Parathyroid adenoma (tissue), 2 donors: Measurements from ENCODE around the gene RAB22A.

Experiments used
- H2AFZ ChIP-seq: fragments of 300-600 bp; sonication (generic); one replicate; pipeline ENCODE4 v1.7.0; 2017; ENCODE audit warnings: antibody characterized with exemption, mild to moderate bottlenecking
- H3K27ac ChIP-seq: fragments of 300-600 bp; sonication (generic); one replicate; pipeline ENCODE4 v1.7.0; 2017
- H3K27me3 ChIP-seq: fragments of 300-600 bp; sonication (generic); one replicate; pipeline ENCODE4 v1.7.0; 2017; ENCODE audit warnings: low read length; ENCODE audit not compliant: control insufficient read depth, insufficient read depth
- H3K36me3 ChIP-seq: fragments of 300-600 bp; sonication (generic); one replicate; pipeline ENCODE4 v1.7.0; 2017; ENCODE audit warnings: low read length; ENCODE audit not compliant: control insufficient read depth, insufficient read depth
- H3K4me1 ChIP-seq: fragments of 300-600 bp; sonication (generic); one replicate; pipeline ENCODE4 v1.7.0; 2017; ENCODE audit warnings: control low read depth
- H3K4me2 ChIP-seq: fragments of 300-600 bp; sonication (generic); one replicate; pipeline ENCODE4 v1.7.0; 2017; ENCODE audit warnings: low read length
- H3K4me3 ChIP-seq: fragments of 300-600 bp; sonication (generic); one replicate; pipeline ENCODE4 v1.7.0; 2017; ENCODE audit warnings: low read depth, low read length
- H3K79me2 ChIP-seq: fragments of 300-600 bp; sonication (generic); one replicate; pipeline ENCODE4 v1.7.0; 2017; ENCODE audit warnings: control low read depth
- H3K9ac ChIP-seq: fragments of 300-600 bp; sonication (generic); one replicate; pipeline ENCODE4 v1.7.0; 2017; ENCODE audit warnings: mild to moderate bottlenecking
- H3K9me3 ChIP-seq: fragments of 300-600 bp; sonication (generic); one replicate; pipeline ENCODE4 v1.7.0; 2017; ENCODE audit warnings: low read length; ENCODE audit not compliant: control insufficient read depth
- CTCF ChIP-seq: fragments of 300-600 bp; sonication (generic); IDR thresholded peaks from one replicate; pipeline ENCODE4 v1.7.0; 2017; ENCODE audit warnings: antibody characterized with exemption, mild to moderate bottlenecking
- donor health status: primary hyperparathyroidism.

The RAB22A gene

DNA sequence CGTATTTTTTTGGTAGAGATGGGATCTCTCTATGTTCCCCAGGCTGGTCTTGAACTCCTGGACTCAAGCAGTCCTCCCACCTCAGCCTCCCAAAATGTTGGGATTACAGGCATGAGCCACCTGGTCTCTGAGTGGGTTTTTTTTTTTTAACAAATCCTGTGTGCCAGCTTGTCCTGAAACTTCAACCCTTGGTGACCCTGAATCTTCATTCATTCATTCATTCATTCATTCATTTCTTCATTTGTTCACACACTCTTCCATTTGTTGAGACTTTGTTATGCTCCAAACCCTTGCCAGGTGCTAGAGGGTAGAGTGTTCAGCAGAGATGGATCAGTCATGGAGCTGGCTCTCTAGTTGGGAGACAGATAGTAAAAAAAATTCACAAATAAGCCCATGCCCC lies 67.5 kb downstream of the RAB22A start:
- Histone ChIP-seq H3K27me3 (no peaks in the 10 kb centered on the region), H3K36me3 (no peaks in the 10 kb centered on the region), H2AFZ (no peak overlapping the region), H3K27ac (no peak overlapping the region), H3K4me1 (no peaks in the 10 kb centered on the region), H3K9ac (no peak overlapping the region), H3K9me3 (peaks cover 3% of the 10 kb centered on the region), H3K4me3 (no peak overlapping the region), H3K79me2 (no peaks in the 10 kb centered on the region), H3K4me2 (no peak overlapping the region)
- TF ChIP-seq CTCF, result no peak

GRCh38 chr20:58377766-58378401 lies 68.4 kb downstream of the RAB22A start:
- no peak overlapping the region for H3K9ac ChIP-seq
- H3K27ac ChIP-seq, result no peak overlapping the region
- TF ChIP-seq CTCF, result no peak

DNA sequence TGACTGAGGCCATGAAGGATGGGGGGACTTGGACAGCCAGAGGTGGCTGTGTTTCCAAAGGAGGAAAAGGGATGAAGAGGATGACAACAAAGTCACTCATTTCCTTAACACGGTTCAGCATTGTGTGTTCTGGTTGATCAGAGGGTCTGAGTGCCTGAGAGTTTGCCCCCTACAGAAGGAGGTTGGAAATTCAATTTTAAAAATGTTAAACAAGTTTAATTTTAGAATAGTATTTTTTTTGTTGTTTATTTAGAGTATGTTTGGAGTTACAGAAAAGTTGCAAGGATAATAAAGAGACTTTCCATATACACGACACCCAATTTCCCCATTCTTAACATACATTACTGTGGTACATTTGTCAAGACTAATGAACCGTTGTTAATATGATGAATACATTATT lies 69.2 kb downstream of the RAB22A start:
- H3K4me3 ChIP-seq, result no peak overlapping the region
- no peaks in the 10 kb centered on the region for H3K79me2 ChIP-seq
- H3K27me3 ChIP-seq, result no peaks in the 10 kb centered on the region
- H2AFZ ChIP-seq, result no peak overlapping the region
- no peak for TF ChIP-seq CTCF
- H3K4me1 ChIP-seq, result no peaks in the 10 kb centered on the region
- peaks cover 3% of the 10 kb centered on the region for H3K9me3 ChIP-seq
- H3K36me3 ChIP-seq, result no peaks in the 10 kb centered on the region
- H3K4me2 ChIP-seq, result no peak overlapping the region
- H3K9ac ChIP-seq, result no peak overlapping the region
- H3K27ac ChIP-seq, result no peak overlapping the region

More at GRCh38 chr20:58377766-58378401, 68.4 kb downstream of the RAB22A start:
- Histone ChIP-seq H3K36me3 (no peaks in the 10 kb centered on the region), H3K4me2 (no peak overlapping the region), H3K9me3 (peaks cover 3% of the 10 kb centered on the region), H3K79me2 (no peaks in the 10 kb centered on the region), H3K4me1 (no peaks in the 10 kb centered on the region), H2AFZ (no peak overlapping the region), H3K27me3 (no peaks in the 10 kb centered on the region), H3K4me3 (no peak overlapping the region)

GRCh38 chr20:58381627-58382026 lies 72.1 kb downstream of the RAB22A start:
- Histone ChIP-seq H3K9ac (no peak overlapping the region), H2AFZ (no peak overlapping the region), H3K79me2 (no peaks in the 10 kb centered on the region), H3K4me1 (no peaks in the 10 kb centered on the region), H3K27ac (no peak overlapping the region), H3K9me3 (peaks cover 3% of the 10 kb centered on the region), H3K4me2 (no peak overlapping the region), H3K27me3 (no peaks in the 10 kb centered on the region), H3K36me3 (no peaks in the 10 kb centered on the region), H3K4me3 (no peak overlapping the region)
- TF ChIP-seq CTCF, result no peak

DNA sequence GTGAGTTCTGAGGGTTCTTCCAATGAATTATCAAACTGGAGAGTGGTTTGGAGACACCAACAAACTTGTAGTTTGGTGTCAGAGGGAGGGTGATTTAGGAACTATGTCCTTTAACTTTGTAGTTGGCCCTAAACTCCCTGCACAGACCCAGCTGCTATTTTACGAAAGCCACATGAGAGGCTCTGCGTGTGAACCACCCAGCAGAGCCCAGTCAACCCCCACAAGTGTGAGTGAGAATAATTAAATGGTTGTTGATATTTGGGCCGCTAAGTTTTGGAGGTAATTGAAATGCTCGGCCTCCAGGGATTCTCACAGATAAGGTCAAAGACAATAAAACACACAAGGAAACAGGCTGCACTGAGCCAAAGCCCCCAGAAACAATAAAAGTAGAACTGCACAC lies 72.6 kb downstream of the RAB22A start:
- no peaks in the 10 kb centered on the region for H3K79me2 ChIP-seq
- no peak overlapping the region for H3K27ac ChIP-seq
- H3K9me3 ChIP-seq, result peaks cover 3% of the 10 kb centered on the region
- no peaks in the 10 kb centered on the region for H3K36me3 ChIP-seq
- TF ChIP-seq CTCF, result no peak
- H3K4me1 ChIP-seq, result no peaks in the 10 kb centered on the region
- H3K4me3 ChIP-seq, result no peak overlapping the region
- no peak overlapping the region for H3K9ac ChIP-seq
- no peaks in the 10 kb centered on the region for H3K27me3 ChIP-seq
- no peak overlapping the region for H3K4me2 ChIP-seq
- no peak overlapping the region for H2AFZ ChIP-seq
